PC-9 (cell line): Measurements from ENCODE around the gene TANK. TPM values are rescaled to one million over a fixed set of nuclear protein-coding genes. Genes with fewer than 3 reads are reported as not detected.

Experiments
- BruUV-seq: library from RNA; stranded (reverse); fragments of 400-500 nt; replicated peaks from 2 replicates; lab custom pipeline; 2021; lab: Mats Ljungman, UMichigan
- CTCF ChIA-PET: fragments of 300-600 bp; sonication (Branson Sonifier 250); formaldehyde crosslinking; loops from one replicate; lab custom pipeline; 2022; ENCODE audit warnings: antibody characterized with exemption; lab: Charles Lee
- POLR2A ChIA-PET: fragments of 300-600 bp; sonication (Branson Sonifier 250); formaldehyde crosslinking; loops from one replicate; lab custom pipeline; 2022; ENCODE audit warnings: antibody characterized with exemption; ENCODE audit not compliant: unreplicated experiment; lab: Charles Lee
- DNase-seq, 2 experiments: peaks; one replicate each; pipeline versions ENCODE4 v3.0.0 to v3.0.0-alpha.2; 2015 to 2022; ENCODE audit warnings: mixed read lengths in 1 of 2
- H2AFZ ChIP-seq: fragments of 200-600 bp; sonication (generic); 2 replicates; pipeline ENCODE4 v1.8.1; 2017; ENCODE audit warnings: antibody characterized with exemption
- H3F3A ChIP-seq: fragments of 200-600 bp; sonication (generic); 2 replicates; pipeline ENCODE4 v1.8.1; 2017; ENCODE audit warnings: antibody characterized with exemption, mild to moderate bottlenecking, low read depth; ENCODE audit not compliant: insufficient read depth
- H3K27ac ChIP-seq: fragments of 200-600 bp; sonication (generic); 2 replicates; pipeline ENCODE4 v1.6.1; 2016; ENCODE audit warnings: mixed run types
- H3K27me3 ChIP-seq: fragments of 200-600 bp; sonication (generic); 2 replicates; pipeline ENCODE4 v1.6.1; 2016; ENCODE audit warnings: low read depth, mixed run types; ENCODE audit not compliant: insufficient read depth
- H3K36me3 ChIP-seq: fragments of 200-600 bp; sonication (generic); 2 replicates; pipeline ENCODE4 v1.6.1; 2016; ENCODE audit warnings: low read depth, mixed run types
- H3K4me1 ChIP-seq: fragments of 200-600 bp; sonication (generic); replicated peaks from 2 replicates; pipeline ENCODE4 v1.6.1; 2016; ENCODE audit warnings: mixed run types; ENCODE audit not compliant: insufficient read depth
- H3K4me2 ChIP-seq: fragments of 200-600 bp; sonication (generic); 2 replicates; pipeline ENCODE4 v1.6.1; 2017; ENCODE audit warnings: mixed run types
- H3K4me3 ChIP-seq: fragments of 200-600 bp; sonication (generic); 2 replicates; pipeline ENCODE4 v1.6.1; 2016; ENCODE audit warnings: mixed run types
- H3K79me2 ChIP-seq: fragments of 200-600 bp; sonication (generic); 2 replicates; pipeline ENCODE4 v1.6.1; 2017; ENCODE audit warnings: low read depth, mixed run types
- H3K9me2 ChIP-seq: fragments of 200-600 bp; sonication (generic); 2 replicates; pipeline ENCODE4 v1.8.1; 2017; ENCODE audit warnings: mild to moderate bottlenecking; ENCODE audit not compliant: insufficient read depth
- H3K9me3 ChIP-seq: fragments of 200-600 bp; sonication (generic); 2 replicates; pipeline ENCODE4 v1.8.1; 2016; ENCODE audit warnings: low read depth; ENCODE audit not compliant: insufficient read depth
- H4K20me1 ChIP-seq: fragments of 200-600 bp; sonication (generic); 2 replicates; pipeline ENCODE4 v1.8.1; 2017; ENCODE audit not compliant: insufficient read depth
- CTCF ChIP-seq: fragments of 200-600 bp; sonication (generic); conservative IDR thresholded peaks from 2 replicates; pipeline ENCODE4 v1.6.1; 2017; ENCODE audit warnings: mixed run types, antibody characterized with exemption, mild to moderate bottlenecking, moderate library complexity
- EZH2 ChIP-seq: fragments of 200-600 bp; sonication (generic); IDR thresholded peaks from 2 replicates; pipeline ENCODE4 v1.8.0; 2017; ENCODE audit warnings: antibody characterized with exemption, low read depth
- intact Hi-C: fragments of 100-400 bp; cut with micrococcal nuclease; formaldehyde crosslinking; loops from one replicate; pipeline ENCODE4 v1.10.0; 2022; ENCODE audit not compliant: unreplicated experiment
- total RNA-seq: library from RNA; stranded (reverse); gene quantifications from 2 replicates; pipeline ENCODE4 v1.2.3, GENCODE V29; 2021

TANK gene
- total RNA-seq, 1 experiment from 2014 or later, result 46.1 TPM

- no peak for DNase-seq
- TF ChIP-seq CTCF (no peak), EZH2 (no peak)
- POLR2A ChIA-PET, result no interaction called here
Observed at GRCh38 chr2:161170958-161171932, 11.0 kb downstream of the TANK start.

GRCh38 chr2:161172901-161173540, 12.8 kb downstream of the TANK start:
- no TSS peak for BruUV-seq
- DNase-seq, result no peak
- peaks cover 9% of the 10 kb centered on the region; the same call in 1 of the 2 replicates for H3K79me2 ChIP-seq
- H2AFZ ChIP-seq, result no peak overlapping the region
- TF ChIP-seq EZH2 (no peak), CTCF (no peak)
- no peaks in the 10 kb centered on the region for H3K27me3 ChIP-seq
- ChIA-PET POLR2A (no interaction called here), CTCF (no interaction called here)
- H3K27ac ChIP-seq, result no peak overlapping the region
- H3K36me3 ChIP-seq, result no peaks in the 10 kb centered on the region
- H4K20me1 ChIP-seq, result 0 out of 2 replicates have a peak, but pooled peaks cover 3% of the 10 kb centered on the region
- no peaks in the 10 kb centered on the region for H3K9me3 ChIP-seq
- H3K4me1 ChIP-seq, result no peaks in the 10 kb centered on the region
- intact Hi-C loops, result no loop called here
- no peak overlapping the region for H3K4me2 ChIP-seq
- no peaks in the 10 kb centered on the region for H3F3A ChIP-seq
- no peaks in the 10 kb centered on the region for H3K9me2 ChIP-seq
- no peak overlapping the region for H3K4me3 ChIP-seq

More at GRCh38 chr2:161170958-161171932, 11.0 kb downstream of the TANK start:
- H3F3A ChIP-seq, result no peaks in the 10 kb centered on the region
- no peaks in the 10 kb centered on the region for H3K27me3 ChIP-seq
- H3K36me3 ChIP-seq, result no peaks in the 10 kb centered on the region; the same call in 1 of the 2 replicates
- H3K9me2 ChIP-seq, result no peaks in the 10 kb centered on the region
- H3K79me2 ChIP-seq, result peaks cover 16% of the 10 kb centered on the region; the same call in 1 of the 2 replicates
- no peak overlapping the region for H3K4me3 ChIP-seq
- CTCF ChIA-PET, result interaction anchor here (0.6 kb wide), 1 partner anchor 659 kb away, joined by 3 read pairs; no protein-coding TSS in a partner anchor
- BruUV-seq, result no TSS peak
- H2AFZ ChIP-seq, result no peak overlapping the region
- intact Hi-C loops, result no loop called here
- H3K27ac ChIP-seq, result no peak overlapping the region
- no peak overlapping the region for H3K4me2 ChIP-seq
- 0 out of 2 replicates have a peak, but pooled peaks cover 2% of the 10 kb centered on the region for H3K9me3 ChIP-seq
- H4K20me1 ChIP-seq, result no peaks in the 10 kb centered on the region
- H3K4me1 ChIP-seq, result peaks cover 5% of the 10 kb centered on the region; the same call in 1 of the 2 replicates

GRCh38 chr2:161173541-161174194, 13.4 kb downstream of the TANK start:
- Histone ChIP-seq H3K79me2 (peaks cover 9% of the 10 kb centered on the region; the same call in 1 of the 2 replicates), H3K9me2 (no peaks in the 10 kb centered on the region), H3K27ac (no peak overlapping the region), H3K4me3 (no peak overlapping the region), H3F3A (no peaks in the 10 kb centered on the region), H3K4me2 (no peak overlapping the region), H2AFZ (no peak overlapping the region), H3K9me3 (no peaks in the 10 kb centered on the region), H4K20me1 (0 out of 2 replicates have a peak, but pooled peaks cover 3% of the 10 kb centered on the region), H3K27me3 (no peaks in the 10 kb centered on the region), H3K36me3 (no peaks in the 10 kb centered on the region), H3K4me1 (no peaks in the 10 kb centered on the region)
- DNase-seq, result no peak
- ChIA-PET CTCF (no interaction called here), POLR2A (no interaction called here)
- TF ChIP-seq CTCF, result no peak
- no peak for TF ChIP-seq EZH2
- BruUV-seq, result no TSS peak
- intact Hi-C loops, result no loop called here
